ENCODE results near the gene DCAF8.

The DCAF8 gene

DNA sequence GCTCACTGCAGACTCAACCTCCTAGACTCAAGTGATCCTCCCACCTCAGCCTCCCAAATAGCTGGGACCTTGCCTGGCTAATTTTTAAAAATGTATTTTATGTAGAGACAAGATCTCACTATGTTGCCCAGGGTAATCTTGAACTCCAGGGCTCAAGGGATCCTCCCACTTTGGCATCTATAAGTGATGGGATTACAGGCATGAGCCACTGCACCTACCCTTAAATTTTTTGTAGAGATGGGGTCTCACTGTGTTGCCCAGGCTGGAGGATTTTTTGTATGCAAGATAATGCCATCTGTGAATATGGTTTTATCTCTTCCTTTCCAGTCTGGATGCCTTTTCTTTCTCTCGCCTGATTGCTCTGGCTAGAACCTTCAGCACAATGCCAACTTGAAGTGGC lies 8.7 kb upstream of the DCAF8 start:
- no peak overlapping the region for H2AFZ ChIP-seq (ENCODE audit: low read depth, low read length)
- H3K4me3 ChIP-seq (ENCODE audit: low read length) = no peak overlapping the region
- no peaks in the 10 kb centered on the region for H3K9me3 ChIP-seq (ENCODE audit: insufficient read depth, low read length)
- H3K79me2 ChIP-seq (ENCODE audit: low read length) = no peaks in the 10 kb centered on the region
- no peaks in the 10 kb centered on the region for H3K27me3 ChIP-seq (ENCODE audit: low read depth, low read length)
- H3K4me1 ChIP-seq (ENCODE audit: low read length) = no peaks in the 10 kb centered on the region
- no peak overlapping the region for H3K4me2 ChIP-seq (ENCODE audit: low read length)
- TF ChIP-seq, protein P1, sequence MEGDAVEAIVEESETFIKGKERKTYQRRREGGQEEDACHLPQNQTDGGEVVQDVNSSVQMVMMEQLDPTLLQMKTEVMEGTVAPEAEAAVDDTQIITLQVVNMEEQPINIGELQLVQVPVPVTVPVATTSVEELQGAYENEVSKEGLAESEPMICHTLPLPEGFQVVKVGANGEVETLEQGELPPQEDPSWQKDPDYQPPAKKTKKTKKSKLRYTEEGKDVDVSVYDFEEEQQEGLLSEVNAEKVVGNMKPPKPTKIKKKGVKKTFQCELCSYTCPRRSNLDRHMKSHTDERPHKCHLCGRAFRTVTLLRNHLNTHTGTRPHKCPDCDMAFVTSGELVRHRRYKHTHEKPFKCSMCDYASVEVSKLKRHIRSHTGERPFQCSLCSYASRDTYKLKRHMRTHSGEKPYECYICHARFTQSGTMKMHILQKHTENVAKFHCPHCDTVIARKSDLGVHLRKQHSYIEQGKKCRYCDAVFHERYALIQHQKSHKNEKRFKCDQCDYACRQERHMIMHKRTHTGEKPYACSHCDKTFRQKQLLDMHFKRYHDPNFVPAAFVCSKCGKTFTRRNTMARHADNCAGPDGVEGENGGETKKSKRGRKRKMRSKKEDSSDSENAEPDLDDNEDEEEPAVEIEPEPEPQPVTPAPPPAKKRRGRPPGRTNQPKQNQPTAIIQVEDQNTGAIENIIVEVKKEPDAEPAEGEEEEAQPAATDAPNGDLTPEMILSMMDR (IDR thresholded peaks at IDR 0.05; ENCODE audit: low read depth, low read length) = no peak
- TF ChIP-seq EZH2phosphoT487 (IDR thresholded peaks at IDR 0.05; ENCODE audit: low read depth) = no peak
- no peak overlapping the region for H3K9ac ChIP-seq (ENCODE audit: low read length)
- no peak overlapping the region for H3K27ac ChIP-seq (ENCODE audit: low read length)
- H3K36me3 ChIP-seq (replicated peaks; ENCODE audit: low read depth, low read length) = no peaks in the 10 kb centered on the region
- H4K20me1 ChIP-seq (ENCODE audit: insufficient read depth, low read length) = no peaks in the 10 kb centered on the region

DNA sequence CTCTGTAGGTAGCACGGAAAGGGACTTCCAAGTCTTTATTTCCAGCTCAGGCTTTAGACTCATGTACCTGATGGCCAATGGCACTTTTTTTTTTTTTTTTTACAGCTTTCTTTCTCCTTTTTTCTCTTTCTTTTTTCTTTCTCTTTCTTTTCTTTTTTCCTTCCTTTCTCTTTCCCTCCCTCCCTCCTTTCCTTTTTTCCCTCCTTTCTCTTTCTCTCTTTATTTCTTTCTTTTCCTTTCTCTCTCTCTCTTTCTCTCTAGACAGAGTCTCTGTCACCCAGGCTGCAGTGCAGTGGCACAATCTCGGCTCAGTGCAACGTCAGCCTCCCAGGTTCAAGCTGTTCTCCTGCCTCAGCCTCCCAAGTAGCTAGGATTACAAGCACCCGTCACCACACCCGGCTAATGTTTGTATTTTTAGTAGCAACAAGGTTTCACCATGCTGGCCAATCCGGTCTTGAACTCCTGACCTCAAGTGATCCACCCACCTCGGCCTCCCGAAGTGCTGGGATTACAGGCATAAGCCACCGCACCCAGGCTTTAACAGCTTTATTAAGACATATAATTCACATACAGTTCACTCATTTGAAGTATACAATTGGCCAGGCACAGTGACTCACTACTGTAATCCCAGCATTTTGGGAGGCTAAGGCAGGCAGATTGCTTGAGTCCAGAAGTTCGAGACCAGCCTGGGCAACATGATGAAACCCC lies 5.1 kb upstream of the DCAF8 start:
- H3K36me3 ChIP-seq (replicated peaks; ENCODE audit: low read depth, low read length) = no peaks in the 10 kb centered on the region
- no peaks in the 10 kb centered on the region for H4K20me1 ChIP-seq (ENCODE audit: insufficient read depth, low read length)
- H3K79me2 ChIP-seq (ENCODE audit: low read length) = no peaks in the 10 kb centered on the region
- H3K4me1 ChIP-seq (ENCODE audit: low read length) = peaks cover 12% of the 10 kb centered on the region
- no peak overlapping the region for H3K9ac ChIP-seq (ENCODE audit: low read length)
- TF ChIP-seq, protein P1 (IDR thresholded peaks at IDR 0.05; ENCODE audit: low read depth, low read length) = no peak
- H2AFZ ChIP-seq (ENCODE audit: low read depth, low read length) = no peak overlapping the region
- no peak overlapping the region for H3K4me2 ChIP-seq (ENCODE audit: low read length)
- H3K27me3 ChIP-seq (ENCODE audit: low read depth, low read length) = no peaks in the 10 kb centered on the region
- H3K4me3 ChIP-seq (ENCODE audit: low read length) = no peak overlapping the region
- no peaks in the 10 kb centered on the region for H3K9me3 ChIP-seq (ENCODE audit: insufficient read depth, low read length)
- no peak overlapping the region for H3K27ac ChIP-seq (ENCODE audit: low read length)

DNA sequence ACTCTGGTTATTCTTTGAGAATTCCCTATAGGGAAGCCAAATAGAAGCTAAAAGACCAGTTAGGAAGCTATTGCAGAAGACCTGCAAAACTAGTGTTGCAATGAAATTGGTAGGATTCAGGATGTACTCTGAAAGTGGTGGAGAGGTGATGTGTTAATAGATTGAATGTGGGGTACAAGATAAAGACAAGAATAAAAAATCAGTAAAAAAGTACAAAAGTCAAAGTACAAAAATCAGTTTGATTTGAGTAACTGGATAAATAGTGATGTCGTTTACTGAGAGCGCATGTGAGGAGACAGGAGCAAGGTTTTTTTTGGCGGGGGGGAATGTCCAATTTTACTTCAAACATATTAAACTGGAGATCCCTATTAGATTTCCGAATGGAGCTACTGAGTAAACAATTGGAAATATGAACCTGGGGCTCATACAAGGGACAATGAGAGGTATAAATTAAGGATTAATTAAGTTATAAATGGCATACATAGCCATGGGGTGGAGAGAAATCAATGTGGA lies 2.5 kb upstream of the DCAF8 start:
- no peak overlapping the region for H3K4me2 ChIP-seq (ENCODE audit: low read length)
- peaks cover 24% of the 10 kb centered on the region for H3K79me2 ChIP-seq (ENCODE audit: low read length)
- TF ChIP-seq, protein P1 (IDR thresholded peaks at IDR 0.05; ENCODE audit: low read depth, low read length) = no peak
- no peak for TF ChIP-seq EZH2phosphoT487 (IDR thresholded peaks at IDR 0.05; ENCODE audit: low read depth)
- no peak overlapping the region for H2AFZ ChIP-seq (ENCODE audit: low read depth, low read length)
- H3K9me3 ChIP-seq (ENCODE audit: insufficient read depth, low read length) = no peaks in the 10 kb centered on the region
- H3K36me3 ChIP-seq (replicated peaks; ENCODE audit: low read depth, low read length) = peaks cover 12% of the 10 kb centered on the region
- H3K4me1 ChIP-seq (ENCODE audit: low read length) = peaks cover 27% of the 10 kb centered on the region
- no peak overlapping the region for H3K9ac ChIP-seq (ENCODE audit: low read length)
- no peak overlapping the region for H3K27ac ChIP-seq (ENCODE audit: low read length)
- H3K27me3 ChIP-seq (ENCODE audit: low read depth, low read length) = no peaks in the 10 kb centered on the region
- H3K4me3 ChIP-seq (ENCODE audit: low read length) = no peak overlapping the region
- H4K20me1 ChIP-seq (ENCODE audit: insufficient read depth, low read length) = peaks cover 11% of the 10 kb centered on the region; the same call in 1 of the 2 replicates

DNA sequence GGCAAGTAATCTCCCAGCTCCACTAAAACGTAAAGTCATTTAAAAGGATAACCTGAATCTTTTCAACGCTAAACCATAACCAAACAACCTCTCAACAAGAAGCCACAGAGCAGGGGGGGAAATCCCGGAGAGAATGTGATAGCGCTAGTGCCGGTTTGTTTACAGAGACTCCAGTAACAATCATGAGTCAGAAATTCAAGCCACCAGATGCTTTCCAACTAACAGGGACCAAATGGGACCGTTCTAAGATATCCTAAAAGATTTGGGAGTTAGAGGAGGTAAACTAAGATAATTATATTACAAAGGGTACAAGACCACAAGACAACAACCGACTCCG lies 825 bp downstream of the DCAF8 start:
- peaks cover 57% of the 10 kb centered on the region for H3K79me2 ChIP-seq (ENCODE audit: low read length)
- peak overlapping the region; percentile 89 for H3K4me2 ChIP-seq (ENCODE audit: low read length)
- H3K4me1 ChIP-seq (ENCODE audit: low read length) = peaks cover 31% of the 10 kb centered on the region
- H3K4me3 ChIP-seq (ENCODE audit: low read length) = peak overlapping the region; percentile 91
- peaks cover 19% of the 10 kb centered on the region for H3K36me3 ChIP-seq (replicated peaks; ENCODE audit: low read depth, low read length)
- H3K27me3 ChIP-seq (ENCODE audit: low read depth, low read length) = no peaks in the 10 kb centered on the region
- peak overlapping the region; percentile 94 for H3K27ac ChIP-seq (ENCODE audit: low read length)
- H3K9ac ChIP-seq (ENCODE audit: low read length) = peak overlapping the region; percentile 94
- TF ChIP-seq, protein P1 (IDR thresholded peaks at IDR 0.05; ENCODE audit: low read depth, low read length) = no peak
- no peak for TF ChIP-seq EZH2phosphoT487 (IDR thresholded peaks at IDR 0.05; ENCODE audit: low read depth)
- H2AFZ ChIP-seq (ENCODE audit: low read depth, low read length) = no peak overlapping the region
- no peaks in the 10 kb centered on the region for H3K9me3 ChIP-seq (ENCODE audit: insufficient read depth, low read length)
- H4K20me1 ChIP-seq (ENCODE audit: insufficient read depth, low read length) = peaks cover 22% of the 10 kb centered on the region; the same call in 1 of the 2 replicates
